Measurements from ENCODE around the gene IL23A.
"Not testable (repeated sequence)": the region's sequence is repeated elsewhere in the genome, so short reads cannot be mapped to it uniquely, and the experiment has no call there.

The IL23A gene

DNA sequence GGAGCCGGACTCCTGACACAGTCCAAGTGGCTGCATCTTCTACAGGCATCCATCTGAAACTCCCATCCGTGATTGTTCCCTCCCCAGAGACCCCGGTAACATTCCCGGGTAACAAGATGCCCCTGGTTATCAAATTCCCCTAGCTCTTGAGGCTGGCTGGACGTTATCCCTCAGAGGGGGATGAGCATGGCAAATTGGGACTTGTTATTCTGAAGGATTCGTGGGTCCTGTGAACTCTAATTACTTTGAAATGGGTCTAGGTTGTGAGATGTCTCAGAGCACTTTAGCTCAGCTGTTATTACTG, 4.2 kb upstream of the IL23A start:
- in situ Hi-C loops (cut with MboI; ENCODE audit: low sequenced_read_pairs), result no loop called here
- peak overlapping the region; percentile 44 for H3K4me3 ChIP-seq
- peaks cover 10% of the 10 kb centered on the region for H3K4me1 ChIP-seq
- H3K9me3 ChIP-seq, result no peaks in the 10 kb centered on the region
- no peaks in the 10 kb centered on the region for H3K27me3 ChIP-seq (ENCODE audit: low read depth)
- no peaks in the 10 kb centered on the region for H3K36me3 ChIP-seq (replicated peaks)
- DNase-seq (ENCODE audit: low spot score in 2 of 2), result no peak

DNA sequence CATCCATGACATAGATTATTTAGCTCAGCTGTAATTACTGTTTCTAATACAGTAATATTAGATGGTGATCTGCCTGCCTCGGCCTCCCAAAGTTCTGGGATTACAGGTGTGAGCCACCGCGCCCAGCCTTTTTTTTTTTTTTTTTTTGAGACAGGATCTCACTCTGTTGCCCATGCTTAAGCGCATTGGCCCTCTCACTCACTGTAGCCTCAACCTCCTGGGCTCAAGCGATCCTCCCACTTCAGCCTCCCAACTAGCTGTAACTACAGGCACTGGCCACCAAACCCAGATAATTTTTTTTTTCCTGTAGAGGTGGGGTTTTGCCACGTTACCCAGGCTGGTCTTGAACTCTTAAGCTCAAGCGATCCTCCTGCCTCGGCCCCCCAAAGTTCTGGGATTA, 3.2 kb upstream of the IL23A start:
- H3K36me3 ChIP-seq (replicated peaks); DNase-seq (ENCODE audit: low spot score in 2 of 2); H3K4me3 ChIP-seq; H3K27me3 ChIP-seq (ENCODE audit: low read depth); in situ Hi-C loops (cut with MboI; ENCODE audit: low sequenced_read_pairs); H3K9me3 ChIP-seq: not testable (repeated sequence)
- peaks cover 10% of the 10 kb centered on the region for H3K4me1 ChIP-seq

DNA sequence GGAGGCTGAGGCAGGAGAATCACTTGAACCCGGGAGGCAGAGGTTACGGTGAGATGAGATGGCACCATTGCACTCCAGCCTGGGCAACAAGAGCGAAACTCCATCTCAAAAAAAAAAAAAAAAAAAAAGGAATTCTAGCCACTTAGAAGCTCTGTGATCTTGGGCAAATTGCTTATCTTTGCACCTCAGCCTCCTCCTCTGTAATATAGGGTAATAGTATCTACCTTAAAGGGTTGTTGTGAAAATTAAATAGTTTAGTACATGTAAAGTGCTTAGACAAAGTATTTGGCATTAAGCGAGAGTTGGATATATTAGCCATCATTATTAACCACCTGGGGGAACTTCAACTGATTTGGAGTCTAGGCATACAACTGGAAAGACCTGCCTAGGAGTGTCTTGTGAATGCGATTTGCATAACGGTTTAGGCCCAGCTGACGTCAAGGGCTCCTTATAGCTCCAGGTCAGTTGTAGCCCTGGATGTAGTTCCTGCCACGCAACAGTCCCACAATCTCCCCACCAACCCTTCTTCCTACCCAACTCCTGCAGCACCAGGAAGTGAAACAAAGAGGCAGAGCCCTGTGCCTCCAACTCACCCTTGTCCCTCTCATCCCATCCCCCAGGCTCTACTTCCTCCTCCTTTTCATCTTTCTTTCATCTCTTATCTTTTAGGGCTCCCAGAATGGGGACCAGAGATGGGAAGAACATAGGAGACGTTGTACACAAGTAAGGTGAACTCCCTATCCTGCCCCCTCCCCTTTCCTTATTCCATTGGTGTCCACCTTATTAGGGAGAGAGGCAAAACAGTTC, 2.1 kb upstream of the IL23A start:
- Histone ChIP-seq H3K4me3 (no peak overlapping the region), H3K27me3 (ENCODE audit: low read depth) (no peaks in the 10 kb centered on the region), H3K9me3 (no peaks in the 10 kb centered on the region), H3K4me1 (peaks cover 10% of the 10 kb centered on the region), H3K36me3 (replicated peaks) (0 out of 2 replicates have a peak, but pooled peaks cover 3% of the 10 kb centered on the region)
- no peak for DNase-seq (ENCODE audit: low spot score in 2 of 2)
- in situ Hi-C loops (cut with MboI; ENCODE audit: low sequenced_read_pairs), result no loop called here

DNA sequence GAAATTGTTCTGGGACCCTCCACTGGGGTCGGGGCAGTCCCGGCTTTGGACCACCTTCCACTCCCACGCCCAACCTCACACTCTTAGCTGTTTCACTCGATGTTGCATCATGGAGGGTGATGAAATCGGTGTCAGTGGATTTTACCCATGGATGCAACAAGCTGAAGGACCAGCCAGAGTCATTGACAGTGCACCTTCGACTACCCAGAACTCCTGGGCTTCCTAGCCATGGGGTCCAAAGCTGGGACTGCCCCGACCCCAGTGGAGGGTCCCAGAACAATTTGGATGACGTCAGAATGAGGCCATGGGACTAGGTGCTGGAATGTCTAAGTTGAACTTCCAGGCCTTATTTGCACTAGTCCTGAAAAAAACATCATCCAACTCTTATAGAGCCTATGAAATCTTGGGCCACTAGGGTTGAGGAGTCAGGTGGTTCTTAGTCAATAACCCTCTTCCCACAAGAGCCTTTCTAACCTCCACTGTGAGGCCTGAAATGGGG, 882 bp upstream of the IL23A start:
- H3K4me1 ChIP-seq, result peaks cover 9% of the 10 kb centered on the region
- H3K4me3 ChIP-seq, result no peak overlapping the region

DNA sequence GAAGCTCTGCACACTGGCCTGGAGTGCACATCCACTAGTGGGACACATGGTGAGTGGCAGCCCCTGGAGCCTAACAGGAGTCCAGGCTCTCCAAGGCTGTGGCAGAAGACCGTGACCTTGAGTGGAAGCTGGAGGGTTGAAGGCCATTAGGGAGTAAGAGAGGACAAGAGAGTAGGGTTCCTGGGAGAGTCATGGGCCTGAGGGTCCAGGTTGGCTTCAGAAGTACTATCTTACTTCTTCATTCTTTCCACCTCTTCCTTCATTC, 406 bp downstream of the IL23A start:
- Histone ChIP-seq H3K4me3 (no peak overlapping the region), H3K9me3 (no peaks in the 10 kb centered on the region), H3K36me3 (replicated peaks) (peaks cover 10% of the 10 kb centered on the region), H3K4me1 (peaks cover 3% of the 10 kb centered on the region), H3K27me3 (ENCODE audit: low read depth) (no peaks in the 10 kb centered on the region)
- in situ Hi-C loops (cut with MboI; ENCODE audit: low sequenced_read_pairs), result no loop called here
- no peak for DNase-seq (ENCODE audit: low spot score in 2 of 2)

More for the DNA sequence above, 882 bp upstream of the IL23A start:
- Histone ChIP-seq H3K27me3 (ENCODE audit: low read depth) (no peaks in the 10 kb centered on the region), H3K9me3 (no peaks in the 10 kb centered on the region), H3K36me3 (replicated peaks) (0 out of 2 replicates have a peak, but pooled peaks cover 3% of the 10 kb centered on the region)
- in situ Hi-C loops (cut with MboI; ENCODE audit: low sequenced_read_pairs), result no loop called here
- DNase-seq (ENCODE audit: low spot score in 2 of 2), result no peak

DNA sequence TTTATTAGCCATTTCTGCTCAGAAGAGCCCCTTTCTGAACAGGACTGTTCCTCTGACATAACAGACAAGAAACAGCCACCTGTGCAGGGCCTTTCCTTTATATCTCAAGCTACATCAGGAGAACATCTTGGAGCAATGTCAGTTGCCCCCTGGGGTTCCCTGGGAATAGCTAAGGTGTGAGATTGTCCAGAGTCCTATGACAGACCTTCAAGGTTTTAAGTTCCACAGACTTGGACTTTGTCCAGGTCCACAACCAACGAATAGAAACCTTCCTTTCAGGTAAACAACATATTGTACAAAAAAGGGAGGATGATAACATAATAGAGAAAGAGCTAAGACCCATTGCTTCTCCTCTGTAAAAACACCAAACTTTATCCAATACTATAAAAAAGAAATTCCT, 2.9 kb downstream of the IL23A start:
- Histone ChIP-seq H3K27me3 (ENCODE audit: low read depth) (no peaks in the 10 kb centered on the region), H3K36me3 (replicated peaks) (peaks cover 22% of the 10 kb centered on the region), H3K4me1 (no peaks in the 10 kb centered on the region), H3K4me3 (no peak overlapping the region), H3K9me3 (no peaks in the 10 kb centered on the region)
- no peak for DNase-seq (ENCODE audit: low spot score in 2 of 2)
- in situ Hi-C loops (cut with MboI; ENCODE audit: low sequenced_read_pairs), result no loop called here

DNA sequence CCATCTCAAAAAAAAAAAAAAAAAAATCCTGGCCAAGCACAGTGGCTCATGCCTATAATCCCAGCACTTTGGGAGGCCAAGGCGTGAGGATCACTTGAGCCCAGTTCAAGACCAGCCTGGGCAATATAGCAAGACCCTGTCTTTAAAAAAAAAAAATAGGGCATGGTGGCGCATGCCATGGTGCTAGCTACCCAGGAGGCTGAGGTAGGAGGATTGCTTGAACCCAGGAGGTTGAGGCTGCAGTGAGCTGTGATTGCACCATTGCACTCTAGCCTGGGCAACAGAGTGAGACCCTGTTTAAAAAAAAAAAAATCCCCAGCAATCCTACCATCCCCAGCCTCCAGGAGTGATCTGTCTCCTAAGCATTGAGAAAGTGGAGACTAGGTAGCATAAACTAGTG, 3.6 kb downstream of the IL23A start:
- in situ Hi-C loops (cut with MboI; ENCODE audit: low sequenced_read_pairs); H3K4me1 ChIP-seq; DNase-seq (ENCODE audit: low spot score in 2 of 2); H3K9me3 ChIP-seq; H3K4me3 ChIP-seq; H3K27me3 ChIP-seq (ENCODE audit: low read depth): not testable (repeated sequence)
- H3K36me3 ChIP-seq (replicated peaks), result peaks cover 22% of the 10 kb centered on the region

DNA sequence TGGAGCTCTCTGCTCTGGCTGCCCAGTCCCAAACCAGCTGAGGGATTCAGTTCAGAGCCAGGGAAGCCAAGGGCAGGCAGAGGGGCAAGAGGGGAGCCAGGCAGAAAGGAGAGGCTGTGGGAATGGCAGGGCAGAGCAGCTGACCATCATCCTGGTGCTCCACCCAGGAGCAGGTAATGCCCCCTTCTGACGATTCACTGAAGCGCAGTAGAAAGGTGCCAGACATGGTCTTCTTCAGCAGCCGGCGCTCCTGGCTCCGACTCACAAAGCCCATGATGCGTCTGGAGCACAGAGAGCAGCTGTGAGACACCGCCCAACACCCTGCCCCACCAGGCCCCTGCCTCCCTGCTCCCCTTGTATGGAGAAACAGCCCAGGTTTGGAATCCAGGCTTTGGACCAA, 8.0 kb downstream of the IL23A start:
- DNase-seq (ENCODE audit: low spot score in 2 of 2), result peak in 1 of 2 experiments; percentile 20
- no peaks in the 10 kb centered on the region for H3K9me3 ChIP-seq
- no peaks in the 10 kb centered on the region for H3K4me1 ChIP-seq
- in situ Hi-C loops (cut with MboI; ENCODE audit: low sequenced_read_pairs), result no loop called here
- H3K4me3 ChIP-seq, result no peak overlapping the region
- peaks cover 49% of the 10 kb centered on the region for H3K36me3 ChIP-seq (replicated peaks)
- no peaks in the 10 kb centered on the region for H3K27me3 ChIP-seq (ENCODE audit: low read depth)

DNA sequence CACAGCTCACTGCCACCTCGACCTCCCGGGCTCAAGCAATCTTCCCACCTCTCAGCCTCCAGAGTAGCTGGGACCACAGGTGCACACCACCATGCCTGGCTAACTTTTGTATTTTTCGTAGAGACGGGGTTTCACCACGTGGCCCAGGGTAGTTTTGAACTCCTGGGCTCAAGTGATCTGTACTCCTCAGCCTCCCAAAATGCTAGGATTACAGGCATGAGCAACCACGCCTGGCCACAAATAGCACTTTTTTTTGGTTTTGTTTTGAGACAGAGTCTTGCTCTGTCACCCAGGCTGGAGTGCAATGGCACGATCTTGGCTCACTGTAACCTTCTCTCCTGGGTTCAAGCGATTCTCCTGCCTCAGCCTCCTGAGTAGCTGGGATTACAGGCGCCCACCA, 8.6 kb downstream of the IL23A start:
- H3K4me1 ChIP-seq; in situ Hi-C loops (cut with MboI; ENCODE audit: low sequenced_read_pairs); DNase-seq (ENCODE audit: low spot score in 2 of 2); H3K4me3 ChIP-seq; H3K27me3 ChIP-seq (ENCODE audit: low read depth); H3K9me3 ChIP-seq: not testable (repeated sequence)
- peaks cover 49% of the 10 kb centered on the region for H3K36me3 ChIP-seq (replicated peaks)

DNA sequence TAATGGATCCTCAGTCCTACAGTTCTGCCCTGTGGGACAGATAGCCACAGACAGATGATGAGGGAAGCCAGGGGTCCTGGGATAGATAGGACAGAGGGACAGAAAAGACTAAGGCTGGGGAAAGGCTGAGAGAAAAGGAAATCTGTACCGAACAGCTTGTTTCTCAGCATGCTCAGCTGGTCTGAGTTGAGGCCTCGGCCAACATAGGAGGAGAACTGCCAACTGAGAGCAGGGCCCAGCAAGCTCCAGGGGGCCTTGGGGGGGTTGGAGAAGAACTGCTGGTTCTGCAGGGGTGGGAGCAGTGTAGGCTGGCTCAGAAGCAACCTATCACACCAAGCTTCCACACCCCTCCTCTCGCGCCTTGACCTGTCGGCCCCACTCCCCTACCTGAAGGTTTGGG, 10.1 kb downstream of the IL23A start:
- no peak overlapping the region for H3K4me3 ChIP-seq
- H3K27me3 ChIP-seq (ENCODE audit: low read depth), result no peaks in the 10 kb centered on the region
- no peak for DNase-seq (ENCODE audit: low spot score in 2 of 2)
- in situ Hi-C loops (cut with MboI; ENCODE audit: low sequenced_read_pairs), result no loop called here
- H3K4me1 ChIP-seq, result no peaks in the 10 kb centered on the region
- H3K9me3 ChIP-seq, result no peaks in the 10 kb centered on the region
- H3K36me3 ChIP-seq (replicated peaks), result peaks cover 54% of the 10 kb centered on the region

DNA sequence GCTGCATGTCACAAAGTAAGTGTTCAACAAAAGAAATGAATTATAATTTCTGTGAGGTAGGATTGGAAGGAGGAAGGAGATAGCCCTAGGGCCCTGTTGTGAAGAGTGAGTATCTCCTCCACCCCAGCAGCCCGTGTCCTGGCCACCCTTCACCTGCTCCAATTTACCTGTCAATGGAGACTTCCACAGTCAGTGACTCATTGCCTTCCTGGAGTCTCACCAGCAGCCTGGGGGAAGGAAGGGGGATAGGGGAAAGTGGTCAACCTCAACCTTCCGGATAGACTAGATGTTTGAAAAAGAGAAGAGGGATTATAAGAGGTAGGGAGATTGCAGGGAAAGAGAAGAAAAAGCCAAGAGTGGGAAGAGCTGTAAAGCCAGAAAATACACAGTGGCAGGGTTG, 12.0 kb downstream of the IL23A start:
- DNase-seq (ENCODE audit: low spot score in 2 of 2), result no peak
- H3K4me3 ChIP-seq, result no peak overlapping the region
- H3K27me3 ChIP-seq (ENCODE audit: low read depth), result no peaks in the 10 kb centered on the region
- H3K4me1 ChIP-seq, result no peaks in the 10 kb centered on the region
- H3K9me3 ChIP-seq, result no peaks in the 10 kb centered on the region
- in situ Hi-C loops (cut with MboI; ENCODE audit: low sequenced_read_pairs), result no loop called here
- peaks cover 62% of the 10 kb centered on the region for H3K36me3 ChIP-seq (replicated peaks)

DNA sequence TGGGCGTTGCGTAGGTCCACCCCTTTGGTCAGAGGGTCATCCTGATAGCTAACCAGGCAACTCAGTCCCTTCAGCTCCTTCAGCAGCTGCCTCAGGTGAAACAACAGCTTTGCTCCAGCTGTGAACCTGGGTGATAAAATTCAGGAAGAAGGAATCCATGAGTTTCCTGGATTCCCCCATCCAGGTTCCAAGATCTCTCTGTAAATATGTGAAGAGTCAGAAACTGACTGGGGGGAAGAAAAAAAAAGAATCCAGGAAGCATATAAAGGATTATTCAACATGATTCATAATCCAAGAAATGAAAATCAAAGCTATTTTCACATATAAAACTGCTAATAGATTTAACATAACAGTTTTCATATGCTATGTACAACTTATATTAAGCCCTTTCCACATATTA, 12.6 kb downstream of the IL23A start:
- Histone ChIP-seq H3K27me3 (ENCODE audit: low read depth) (no peaks in the 10 kb centered on the region), H3K4me1 (no peaks in the 10 kb centered on the region), H3K9me3 (no peaks in the 10 kb centered on the region), H3K36me3 (replicated peaks) (peaks cover 59% of the 10 kb centered on the region), H3K4me3 (no peak overlapping the region)
- in situ Hi-C loops (cut with MboI; ENCODE audit: low sequenced_read_pairs), result no loop called here
- DNase-seq (ENCODE audit: low spot score in 2 of 2), result no peak

DNA sequence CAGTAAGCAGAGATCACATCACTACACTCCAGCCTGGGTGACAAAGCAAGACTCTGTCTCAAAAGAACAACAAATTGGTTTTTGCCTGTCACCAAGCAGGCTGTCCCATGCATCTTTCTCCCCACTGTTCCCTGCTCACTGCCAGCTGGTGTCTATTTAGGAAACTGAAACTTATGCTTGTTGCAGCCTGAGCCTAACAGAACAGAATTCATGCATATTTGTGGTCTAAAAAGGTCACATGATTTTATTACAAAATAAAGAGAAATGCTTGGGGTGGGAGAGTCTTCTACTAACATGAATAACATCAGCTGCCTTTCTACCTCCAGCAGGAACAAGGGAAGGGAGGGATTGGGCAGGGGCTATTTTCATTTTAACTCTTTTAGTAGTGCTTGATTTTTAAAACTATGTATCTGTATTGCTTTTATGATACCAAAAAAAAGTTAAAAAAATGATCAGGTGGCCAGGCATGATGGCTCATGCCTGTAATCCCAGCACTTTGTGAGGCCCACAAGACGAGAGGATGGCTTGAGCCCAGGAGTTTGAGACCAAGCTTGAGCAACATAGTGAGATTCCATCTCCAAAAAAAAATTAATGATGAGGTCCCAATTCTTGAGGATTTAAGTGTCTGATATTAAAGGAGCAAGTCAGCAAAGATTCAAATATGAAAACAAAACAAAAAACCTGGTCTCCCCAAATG, 20.3 kb downstream of the IL23A start:
- in situ Hi-C loops (cut with MboI; ENCODE audit: low sequenced_read_pairs), result no loop called here
- H3K36me3 ChIP-seq (replicated peaks), result peaks cover 17% of the 10 kb centered on the region
- peak overlapping the region; percentile 61 for H3K4me3 ChIP-seq
- H3K27me3 ChIP-seq (ENCODE audit: low read depth), result no peaks in the 10 kb centered on the region
- H3K9me3 ChIP-seq, result no peaks in the 10 kb centered on the region
- peak in 1 of 2 experiments; percentile 30 for DNase-seq (ENCODE audit: low spot score in 2 of 2)
- H3K4me1 ChIP-seq, result peaks cover 5% of the 10 kb centered on the region; the same call in 1 of the 2 replicates

DNA sequence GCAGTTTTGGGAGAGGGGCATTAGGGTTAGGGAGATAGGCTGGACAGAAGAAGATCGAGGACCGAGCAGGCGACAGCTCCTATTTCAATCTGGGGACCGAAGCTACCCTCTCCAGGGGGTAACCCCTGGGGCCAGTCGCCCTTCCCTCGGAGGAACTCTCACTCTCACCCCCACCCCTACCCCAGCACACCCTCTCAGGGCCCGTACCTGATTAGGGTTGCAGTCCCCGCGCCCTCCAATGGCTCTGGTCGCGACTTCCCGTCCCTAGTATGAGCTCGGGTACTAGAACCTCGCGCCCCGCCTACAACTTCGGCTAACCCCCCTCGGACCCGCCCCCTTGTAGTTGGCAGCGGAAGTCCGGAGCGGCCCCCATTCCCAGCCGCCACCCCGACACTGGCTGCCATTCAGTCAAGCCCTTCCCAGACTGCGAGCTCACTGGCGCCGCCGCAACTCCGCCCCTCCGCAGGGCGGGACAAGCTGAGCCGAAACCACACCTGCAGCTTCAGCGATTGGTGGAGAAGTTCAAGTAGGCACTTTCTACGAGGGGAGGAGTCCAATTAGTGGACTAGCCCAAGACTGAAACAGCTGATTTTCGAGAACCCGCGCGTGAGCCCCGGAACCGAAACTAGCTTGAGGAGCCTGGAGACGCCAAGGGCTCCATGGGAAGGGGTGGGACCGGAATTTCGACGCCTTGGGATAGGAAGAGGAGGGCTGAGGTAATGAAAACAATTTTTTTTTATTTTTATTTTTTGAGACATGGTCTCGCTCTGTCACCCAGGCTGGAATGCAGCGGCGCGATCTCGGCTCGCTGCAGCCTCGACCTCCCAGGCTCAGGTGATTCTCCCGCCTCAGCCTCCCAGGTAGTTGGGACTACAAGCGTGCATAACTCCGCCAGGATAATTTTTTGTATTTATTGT, 21.4 kb downstream of the IL23A start, which contains the start of gene STAT2:
Gene STAT2, minus strand, starts transcription at position 257 of the 917 bp plus-strand sequence. CDS start 3,536 bp downstream, outside the sequence.
- Histone ChIP-seq H3K27me3 (ENCODE audit: low read depth) (no peaks in the 10 kb centered on the region), H3K36me3 (replicated peaks) (peaks cover 7% of the 10 kb centered on the region), H3K9me3 (no peaks in the 10 kb centered on the region), H3K4me1 (peaks cover 5% of the 10 kb centered on the region; the same call in 1 of the 2 replicates), H3K4me3 (peak within 1 kb of the TSS; percentile 61)
- DNase-seq (ENCODE audit: low spot score in 2 of 2), result peak; percentile 99 to 100
- in situ Hi-C loops (cut with MboI; ENCODE audit: low sequenced_read_pairs), result no loop called here
